Activated gamma-delta T cell treated with Interleukin-2 at 50 U/mL for 16 hours (primary cell): ENCODE data around the gene ATP5MG.
"Not testable (repeated sequence)": the region's sequence is repeated elsewhere in the genome, so short reads cannot be mapped to it uniquely, and the experiment has no call there.

ENCODE experiments used
- DNase-seq: peaks from one replicate; pipeline ENCODE4 v3.0.0-alpha.2; 2020

The ATP5MG gene

DNA sequence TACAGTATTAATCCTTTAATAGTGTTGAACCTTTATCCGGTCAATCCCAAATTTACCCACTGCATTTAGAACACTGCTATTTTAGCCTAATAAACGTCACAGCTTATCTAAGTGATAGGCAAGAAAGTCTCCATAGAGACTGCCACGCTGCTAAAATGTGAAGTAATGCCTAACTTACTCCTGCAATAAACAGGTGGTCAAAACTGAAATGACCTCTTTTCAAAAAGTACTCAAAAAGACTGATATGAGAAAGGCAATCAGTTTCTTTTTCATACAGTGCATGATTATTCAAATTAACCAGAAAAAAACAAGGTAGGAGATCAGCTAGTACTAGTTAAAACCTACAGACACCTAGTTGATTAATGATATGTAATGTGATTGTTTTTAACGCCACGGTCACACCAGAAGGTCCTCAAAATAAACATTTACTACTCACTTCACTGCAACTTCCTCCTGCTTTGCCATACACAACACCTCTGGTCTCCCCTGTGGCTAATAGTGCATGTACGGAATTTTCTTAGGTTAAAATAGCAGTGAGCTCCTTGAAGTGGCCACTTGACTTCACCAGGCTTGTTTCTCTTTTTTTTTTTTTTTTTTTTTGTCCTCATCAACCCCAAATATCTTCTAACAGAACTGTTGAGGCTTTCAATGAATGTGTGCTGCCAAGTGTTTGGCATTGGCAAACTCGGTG lies 8.8 kb downstream of the ATP5MG start:
- DNase-seq = no peak

- no peak for DNase-seq
Measured at GRCh38 chr11:118411530-118411929, 10.1 kb downstream of the ATP5MG start.

- no peak for DNase-seq
Measured at GRCh38 chr11:118412921-118413320, 11.5 kb downstream of the ATP5MG start.

GRCh38 chr11:118415062-118415738 lies 13.8 kb downstream of the ATP5MG start:
- no peak for DNase-seq

DNA sequence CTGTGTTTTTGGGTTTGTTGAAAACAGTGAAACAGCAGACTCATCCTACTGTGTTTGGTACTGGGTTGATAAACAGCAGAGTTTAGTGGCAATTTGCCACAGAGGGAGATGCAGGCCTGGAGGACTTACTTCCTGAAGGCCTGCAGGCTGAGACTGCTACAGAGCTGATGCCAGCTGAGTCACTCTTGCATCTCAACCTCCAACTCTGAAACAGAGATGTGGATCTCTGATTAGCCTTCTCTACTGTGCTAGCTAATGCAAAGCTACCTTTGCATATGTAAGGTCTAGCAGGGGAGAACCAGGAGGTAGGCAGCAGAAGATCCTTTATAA lies 14.3 kb downstream of the ATP5MG start:
- no peak for DNase-seq

DNA sequence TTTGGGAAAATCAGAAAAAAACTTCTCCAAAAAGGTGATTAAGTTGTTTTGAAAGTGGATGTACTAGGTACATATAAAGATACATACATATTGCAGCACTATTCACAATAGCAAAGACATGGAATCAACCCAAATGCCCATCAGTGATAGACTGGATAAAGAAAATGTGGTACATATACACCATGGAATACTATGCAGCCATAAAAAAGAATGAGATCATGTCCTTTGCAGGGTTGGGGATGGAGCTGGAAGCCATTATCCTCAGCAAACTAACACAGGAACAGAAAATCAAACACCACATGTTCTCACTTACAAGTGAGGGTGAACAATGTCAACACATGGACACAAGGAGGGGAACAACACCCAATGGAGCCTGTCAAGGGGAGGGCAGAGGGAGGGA lies 15.5 kb downstream of the ATP5MG start:
- not testable (repeated sequence) for DNase-seq

GRCh38 chr11:118417801-118418200 lies 16.4 kb downstream of the ATP5MG start:
- no peak for DNase-seq

DNA sequence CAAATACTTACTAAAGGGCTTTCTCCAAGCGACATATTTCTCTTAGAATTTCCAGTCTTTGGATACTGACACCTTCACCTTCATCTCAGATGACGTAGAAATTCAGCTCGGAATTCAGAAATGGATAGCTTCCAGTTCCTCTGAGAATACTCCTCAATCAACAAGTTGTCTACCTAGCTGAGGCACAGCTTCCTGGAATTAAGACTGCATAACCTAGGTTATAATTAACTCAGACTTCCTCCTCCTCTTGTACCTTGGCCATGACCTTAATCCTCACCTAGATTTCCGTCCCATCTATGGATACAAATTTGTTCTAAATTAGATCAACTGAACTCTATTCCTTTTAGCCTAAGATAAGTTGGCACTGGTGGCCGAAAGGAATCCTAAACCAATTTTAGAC lies 17.4 kb downstream of the ATP5MG start:
- DNase-seq = no peak

DNA sequence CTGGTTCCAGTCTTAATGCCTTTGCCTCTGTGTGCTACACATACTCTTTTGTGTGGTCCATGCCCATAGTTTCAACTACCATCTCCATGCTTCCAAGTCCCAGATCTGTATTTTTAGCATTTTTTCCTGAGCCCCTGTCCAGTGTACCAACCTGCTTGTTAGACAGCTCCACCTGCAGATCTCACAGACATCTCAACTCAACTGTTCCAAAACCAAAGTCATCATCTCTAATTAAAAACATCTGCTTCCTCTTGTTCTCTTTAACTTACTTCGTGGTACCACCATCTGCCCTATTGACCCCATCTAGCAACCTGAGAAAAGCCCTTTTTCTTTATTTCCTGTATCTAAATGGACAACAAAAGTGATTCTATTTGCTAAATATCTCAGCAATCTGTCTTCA lies 26.3 kb downstream of the ATP5MG start:
- DNase-seq = no peak

DNA sequence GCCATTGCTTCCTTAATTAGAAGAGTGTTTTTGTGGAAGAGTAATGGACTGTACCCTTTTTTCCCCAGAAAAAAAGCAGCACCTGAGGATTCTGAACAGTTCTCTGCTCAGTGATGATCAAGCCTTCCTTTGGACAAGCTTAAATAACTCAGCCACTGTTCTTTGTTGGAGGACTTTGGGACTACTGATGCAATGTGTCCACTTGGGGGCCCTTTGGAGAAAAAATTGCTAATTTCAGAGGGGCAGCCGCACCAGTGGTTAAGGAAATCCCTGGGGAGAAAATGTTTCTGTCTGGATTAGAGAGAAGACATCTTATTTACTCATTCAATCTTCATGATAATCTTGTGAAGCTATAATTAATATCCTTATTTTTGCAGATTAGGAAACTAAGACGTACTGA lies 29.6 kb downstream of the ATP5MG start:
- no peak for DNase-seq

DNA sequence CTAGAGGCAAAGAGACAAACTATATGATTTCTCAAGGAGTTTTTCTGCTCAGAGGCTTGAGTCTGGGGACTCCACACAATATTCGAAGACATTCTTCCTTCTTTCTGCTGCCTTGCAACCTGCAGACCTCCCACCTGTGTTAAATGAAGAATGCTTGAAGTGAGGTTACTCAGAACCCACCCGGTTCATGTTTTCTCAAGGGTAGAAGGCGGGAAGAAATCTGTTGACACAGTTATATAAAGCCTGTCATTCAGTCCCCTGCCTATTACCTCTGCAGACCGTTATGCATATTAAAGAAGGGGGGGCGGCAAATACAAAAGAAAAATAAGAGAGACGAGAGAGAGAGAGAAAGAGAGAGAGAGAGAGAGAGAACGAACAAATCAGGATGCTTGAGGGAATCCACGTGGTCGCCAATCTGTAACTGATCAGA lies 32.7 kb downstream of the ATP5MG start:
- DNase-seq = no peak

GRCh38 chr11:118434553-118435289 lies 33.3 kb downstream of the ATP5MG start:
- peak; percentile 32 for DNase-seq

DNA sequence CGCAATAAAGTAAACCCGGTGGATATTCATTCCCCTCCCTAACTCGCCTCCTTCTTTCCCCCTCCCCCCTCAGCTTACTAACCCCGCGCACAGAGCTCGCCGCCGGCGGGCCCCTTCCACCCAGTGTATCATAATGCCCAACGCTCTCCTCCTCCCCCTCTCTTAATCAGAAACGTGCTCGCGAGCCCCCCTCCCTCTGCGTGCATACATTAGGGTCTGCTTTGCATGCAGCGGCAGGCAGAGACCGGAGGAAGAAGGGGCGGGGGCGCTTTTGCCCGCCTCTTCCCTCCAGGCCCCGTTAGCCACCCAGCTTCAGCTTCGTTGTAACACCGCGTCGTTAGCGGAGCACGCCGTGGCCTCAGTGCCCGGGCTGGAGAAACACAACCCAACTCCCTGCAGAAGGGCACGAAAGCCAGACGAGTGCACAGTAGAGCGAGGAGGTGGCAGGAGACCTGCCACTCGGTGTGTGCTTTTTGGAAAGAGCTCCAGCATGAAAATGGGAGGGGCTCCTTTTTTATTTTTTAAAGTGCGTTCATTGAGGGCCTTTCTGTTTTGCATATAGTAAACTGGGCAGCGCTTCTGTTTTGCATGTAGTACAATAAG lies 34.0 kb downstream of the ATP5MG start:
- DNase-seq = peak; percentile 61

- DNase-seq = peak; percentile 92
Measured at GRCh38 chr11:118435893-118436624, 34.7 kb downstream of the ATP5MG start, which contains the start of gene KMT2A. Gene KMT2A (plus strand): TSS chr11:118436492. CDS start chr11:118436513, 21 bp downstream.

- DNase-seq = peak; percentile 48
Measured at GRCh38 chr11:118436639-118437207, 35.3 kb downstream of the ATP5MG start.

DNA sequence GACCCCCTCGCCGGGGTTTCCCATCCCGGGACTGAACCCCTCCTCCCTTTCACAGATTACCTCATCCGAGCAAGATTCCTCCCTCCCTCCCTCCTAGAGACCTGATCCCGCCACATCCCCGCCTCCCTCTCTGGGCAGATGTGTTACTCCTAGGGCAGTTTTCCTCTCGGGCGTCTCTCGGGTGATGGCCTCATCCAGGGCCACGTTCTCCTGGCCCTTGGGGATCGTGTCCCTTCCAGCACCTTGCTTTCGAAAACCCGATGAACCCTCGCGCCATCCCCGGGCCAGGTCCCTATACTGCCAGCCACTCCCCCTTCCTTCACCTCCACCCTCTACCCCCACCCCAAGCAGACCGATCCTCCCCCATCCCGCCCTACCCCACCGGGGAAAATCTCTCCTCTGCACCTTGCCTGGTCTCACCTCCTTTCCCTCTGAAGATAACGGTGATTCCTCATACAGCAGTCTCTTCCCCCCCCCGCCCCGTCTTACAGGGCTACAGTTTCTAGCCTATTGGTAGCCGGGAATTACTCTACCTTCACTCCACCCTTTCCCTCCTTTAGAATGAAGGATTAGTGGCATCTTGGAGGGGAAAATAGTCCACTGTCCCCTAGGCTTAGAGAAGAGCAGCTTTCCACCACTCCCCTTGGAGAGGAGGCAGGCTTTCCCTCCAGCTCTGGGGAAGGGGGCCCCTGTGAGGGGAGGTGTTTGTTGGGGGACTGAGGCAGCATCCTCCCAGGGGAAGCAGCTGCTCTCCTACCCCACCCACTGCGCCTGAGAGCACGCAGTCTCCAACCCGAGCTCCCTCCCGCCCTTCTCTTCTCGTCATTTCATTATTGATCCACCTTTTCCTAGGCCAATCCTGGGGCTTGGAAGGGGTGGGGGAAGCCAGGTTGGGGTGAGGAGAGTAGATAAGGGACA lies 36.1 kb downstream of the ATP5MG start:
- peak; percentile 38 for DNase-seq

GRCh38 chr11:118438314-118438931 lies 37.0 kb downstream of the ATP5MG start:
- DNase-seq = peak; percentile 40

DNA sequence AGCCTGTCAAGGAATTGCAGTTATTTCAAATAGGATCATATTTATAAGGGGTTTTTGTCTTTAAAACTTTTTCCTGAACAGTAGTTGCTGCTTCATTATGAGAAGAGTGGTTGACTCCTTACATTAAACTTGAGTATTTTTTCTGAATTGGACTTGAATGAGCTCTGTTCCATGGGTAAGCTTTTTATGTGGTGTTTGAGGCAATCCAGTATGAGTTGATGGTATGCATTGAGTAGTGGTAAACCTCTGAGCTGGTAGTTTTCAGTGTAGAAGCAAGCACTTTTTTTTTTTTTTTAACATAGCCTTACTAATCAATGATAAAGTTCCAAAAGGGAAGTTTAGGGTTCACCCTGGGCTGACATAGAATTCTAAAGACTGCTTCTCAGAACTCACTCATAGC lies 38.2 kb downstream of the ATP5MG start:
- DNase-seq = no peak

DNA sequence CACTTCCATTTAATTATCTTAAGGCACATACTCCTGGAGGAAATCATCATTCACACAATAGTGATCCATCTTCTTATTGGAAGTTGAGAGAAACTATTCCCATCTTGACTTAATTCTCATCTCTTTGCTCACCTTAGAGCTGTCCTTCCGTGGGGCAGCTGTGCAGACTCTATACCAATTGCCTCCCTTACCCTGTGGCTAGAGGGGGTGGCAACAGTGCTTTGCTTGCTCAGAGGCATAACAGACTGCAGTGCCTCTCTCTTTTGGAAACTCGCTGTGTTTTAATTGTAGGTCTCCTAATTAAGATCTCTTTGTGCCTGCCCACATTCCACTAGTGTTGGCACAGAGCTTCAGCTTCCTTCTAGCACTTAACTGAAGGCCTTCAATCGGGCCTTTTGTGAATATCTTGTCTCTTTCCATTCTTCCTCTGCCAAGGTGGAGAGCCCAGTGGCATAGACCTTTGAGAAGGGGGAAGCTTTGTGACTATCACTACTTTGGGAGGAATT lies 40.4 kb downstream of the ATP5MG start:
- DNase-seq = no peak

GRCh38 chr11:118442301-118442700 lies 40.9 kb downstream of the ATP5MG start:
- no peak for DNase-seq
